Measurements from ENCODE around the gene SSU72.
"Not testable (repeated sequence)": the region's sequence is repeated elsewhere in the genome, so short reads cannot be mapped to it uniquely, and the experiment has no call there.

SSU72 gene

GRCh38 chr1:1524750-1525383, 49.8 kb downstream of the SSU72 start:
- not testable (repeated sequence) for DNase-seq

GRCh38 chr1:1523651-1524050, 51.0 kb downstream of the SSU72 start:
- DNase-seq = not testable (repeated sequence)

- not testable (repeated sequence) for DNase-seq
Measured at GRCh38 chr1:1523226-1523625, 51.4 kb downstream of the SSU72 start.

DNA sequence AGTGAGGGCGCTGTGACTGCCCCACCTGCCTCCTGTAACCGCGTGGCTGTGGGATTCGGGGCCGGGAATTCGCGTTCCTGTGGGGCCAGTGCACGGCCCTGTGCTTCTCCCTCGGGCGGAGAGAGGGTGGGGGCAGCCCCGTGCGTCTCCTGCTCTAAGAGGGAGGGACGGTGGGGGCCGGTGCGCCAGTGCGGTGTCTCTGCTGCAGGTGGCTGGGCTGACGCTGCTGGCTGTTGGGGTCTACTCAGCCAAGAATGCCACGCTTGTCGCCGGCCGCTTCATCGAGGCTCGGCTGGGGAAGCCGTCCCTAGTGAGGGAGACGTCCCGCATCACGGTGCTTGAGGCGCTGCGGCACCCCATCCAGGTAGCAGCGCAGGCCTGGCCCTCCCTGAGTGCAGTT, 52.1 kb downstream of the SSU72 start:
- not testable (repeated sequence) for DNase-seq

GRCh38 chr1:1521331-1521730, 53.3 kb downstream of the SSU72 start:
- no peak for DNase-seq

DNA sequence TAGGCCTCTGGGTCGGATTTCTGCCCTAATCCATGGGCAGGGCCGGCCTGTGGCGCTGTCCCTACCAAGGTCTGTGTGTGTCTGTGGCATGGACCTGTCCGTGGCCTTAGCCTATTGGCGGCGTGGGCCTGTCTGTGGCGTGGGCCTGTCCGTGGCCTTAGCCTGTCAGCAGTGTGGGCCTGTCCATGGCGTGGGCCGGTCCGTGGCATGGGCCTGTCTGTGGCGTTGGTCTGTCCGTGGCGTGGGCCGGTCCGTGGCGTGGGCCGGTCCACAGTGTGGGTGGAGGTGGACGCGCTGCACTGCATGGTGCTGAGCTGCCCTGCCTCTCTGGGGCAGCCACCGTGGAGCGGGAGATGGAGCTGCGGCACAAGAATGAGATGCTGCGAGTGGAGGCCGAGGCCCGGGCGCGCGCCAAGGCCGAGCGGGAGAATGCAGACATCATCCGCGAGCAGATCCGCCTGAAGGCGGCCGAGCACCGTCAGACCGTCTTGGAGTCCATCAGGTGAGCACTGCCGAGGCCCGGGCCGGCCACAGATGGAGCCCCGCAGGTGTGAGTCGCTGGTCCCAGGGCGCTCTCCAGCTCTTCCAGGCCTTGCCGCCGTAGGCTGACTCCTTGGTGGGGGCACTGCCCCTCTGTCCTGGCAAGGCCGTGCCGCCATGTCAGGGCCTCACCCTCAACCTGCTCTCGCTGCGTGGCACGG, 54.7 kb downstream of the SSU72 start:
- DNase-seq = not testable (repeated sequence)

- DNase-seq = not testable (repeated sequence)
Measured at GRCh38 chr1:1518621-1519007, 56.0 kb downstream of the SSU72 start.

GRCh38 chr1:1517973-1518620, 56.6 kb downstream of the SSU72 start:
- no peak for DNase-seq

DNA sequence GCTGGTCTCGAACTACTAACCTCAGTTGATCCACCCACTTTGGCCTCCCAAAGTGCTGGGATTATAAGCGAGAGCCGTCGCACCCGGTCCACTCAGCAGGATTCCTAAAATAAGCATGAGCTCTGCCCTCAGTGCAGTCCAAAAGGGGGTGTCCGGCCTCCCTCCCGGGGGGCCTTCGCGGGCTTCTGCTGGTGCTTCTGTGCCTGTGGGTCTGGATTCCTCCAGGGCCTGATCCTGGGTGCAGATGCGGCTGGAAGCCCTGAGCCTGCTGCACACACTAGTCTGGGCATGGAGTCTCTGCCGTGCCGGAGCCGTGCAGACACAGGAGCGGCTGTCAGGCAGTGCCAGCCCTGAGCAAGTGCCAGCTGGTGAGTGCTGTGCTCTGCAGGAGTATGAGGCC, 57.7 kb downstream of the SSU72 start:
- DNase-seq = not testable (repeated sequence)

GRCh38 chr1:1514376-1514775, 60.3 kb downstream of the SSU72 start:
- not testable (repeated sequence) for DNase-seq

- DNase-seq = not testable (repeated sequence)
Measured at GRCh38 chr1:1513675-1514074, 61.0 kb downstream of the SSU72 start.

GRCh38 chr1:1512425-1512824, 62.2 kb downstream of the SSU72 start:
- peak; percentile 53 to 54 for DNase-seq

DNA sequence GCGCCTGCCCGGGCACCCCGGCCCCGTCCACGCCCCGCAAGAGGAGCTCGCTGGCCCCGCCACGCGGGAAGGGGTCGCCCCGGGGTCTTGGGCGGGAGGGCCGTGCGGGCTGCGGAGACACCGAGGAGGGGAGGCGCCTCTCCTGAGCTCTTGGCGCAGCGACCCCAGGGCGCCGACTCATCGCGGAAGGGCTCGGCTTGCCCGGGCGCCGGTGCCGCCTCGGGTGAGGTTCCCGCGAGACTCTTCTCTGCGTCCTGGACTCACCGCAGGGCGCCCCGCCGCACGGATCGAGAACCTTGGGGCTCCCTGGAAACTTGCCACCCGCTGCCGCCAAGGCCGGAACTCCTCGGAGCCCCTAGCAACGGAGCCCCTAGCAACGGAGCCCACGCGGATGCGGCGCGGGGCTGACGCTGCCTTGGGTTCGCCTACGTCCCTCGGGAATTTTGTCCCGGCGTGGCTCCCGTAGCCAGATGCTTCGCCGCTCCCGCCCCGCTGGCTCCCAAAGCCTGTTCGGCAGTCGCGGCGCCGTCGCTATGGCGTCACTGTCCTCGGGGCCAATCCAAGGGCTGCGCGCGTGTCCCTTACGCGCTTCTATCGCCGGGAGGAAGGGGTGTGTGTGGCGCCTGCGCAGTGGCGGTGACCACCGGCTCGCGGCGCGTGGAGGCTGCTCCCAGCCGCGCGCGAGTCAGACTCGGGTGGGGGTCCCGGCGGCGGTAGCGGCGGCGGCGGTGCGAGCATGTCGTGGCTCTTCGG, 63.0 kb downstream of the SSU72 start, which contains the start of gene ATAD3A:
Gene ATAD3A, plus strand, starts transcription at position 630 of the 753 bp plus-strand sequence. Its CDS starts 107 bp downstream, at position 737.
- DNase-seq = peak; percentile 97 to 98

- peak; percentile 53 to 56 for DNase-seq
Measured at GRCh38 chr1:1510912-1511532, 63.6 kb downstream of the SSU72 start.

DNA sequence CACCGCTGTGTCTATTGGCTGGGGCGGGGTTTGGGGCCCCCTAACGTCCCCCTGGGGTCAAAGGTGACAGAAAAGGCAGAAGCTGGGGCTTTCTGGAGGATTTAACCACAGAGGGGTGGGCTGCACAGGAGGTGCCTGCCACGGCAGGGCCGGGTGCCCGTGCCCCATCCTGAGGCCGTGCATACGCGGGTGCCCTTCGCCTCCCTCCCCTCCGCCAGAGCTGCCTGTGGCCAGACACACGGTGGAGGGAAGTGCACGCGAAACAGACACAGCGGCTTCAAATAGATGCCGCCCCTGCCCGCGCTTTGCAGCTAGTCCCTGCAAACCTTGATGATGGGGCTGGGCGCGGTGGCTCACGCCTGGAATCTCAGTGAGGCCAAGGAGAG, 65.2 kb downstream of the SSU72 start:
- DNase-seq = not testable (repeated sequence)

GRCh38 chr1:1508775-1509464, 65.7 kb downstream of the SSU72 start:
- DNase-seq = not testable (repeated sequence)

DNA sequence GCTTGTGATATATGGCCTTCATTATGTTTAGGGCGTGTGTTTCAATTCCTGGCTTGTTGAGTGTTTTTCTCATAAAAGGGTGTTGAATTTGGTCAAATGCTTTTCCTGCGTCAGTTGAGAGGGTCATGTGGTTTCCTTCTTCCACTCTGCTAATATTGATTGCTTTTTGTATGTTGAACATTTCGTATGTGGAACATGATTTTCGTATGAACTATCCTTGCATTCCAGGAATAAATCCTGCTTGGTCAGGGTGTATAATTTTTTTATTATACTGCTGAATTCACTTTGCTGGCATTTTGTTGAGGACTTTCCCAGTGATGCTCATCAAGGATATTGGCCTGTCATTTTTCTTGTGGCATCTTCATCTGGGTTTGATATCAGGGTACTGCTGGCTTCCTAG, 67.4 kb downstream of the SSU72 start:
- DNase-seq = no peak

GRCh38 chr1:1505801-1506200, 68.9 kb downstream of the SSU72 start:
- DNase-seq = not testable (repeated sequence)

GRCh38 chr1:1505366-1505798, 69.3 kb downstream of the SSU72 start:
- peak; percentile 35 to 46 for DNase-seq

GRCh38 chr1:1504777-1505365, 69.8 kb downstream of the SSU72 start:
- DNase-seq = peak; percentile 84 to 88

- not testable (repeated sequence) for DNase-seq
Measured at GRCh38 chr1:1495461-1495975, 79.1 kb downstream of the SSU72 start.

Data from activated T-cell treated with anti-CD3 and anti-CD28 coated beads, Interleukin-2, amount 50 U/mL, for 48 hours (primary cell).